Measurements from ENCODE around the gene UBE2F.

- TF ChIP-seq SP1 (IDR thresholded peaks at IDR 0.05) (no peak), HDGF (IDR thresholded peaks at IDR 0.05; ENCODE audit: borderline replicate concordance) (no peak), TARDBP (IDR thresholded peaks at IDR 0.05) (no peak), FOXM1 (IDR thresholded peaks at IDR 0.05; ENCODE audit: borderline replicate concordance) (no peak), FOXK2 (IDR thresholded peaks at IDR 0.05) (no peak), ARNT (IDR thresholded peaks at IDR 0.05) (no peak), BHLHE40 (IDR thresholded peaks at IDR 0.05; ENCODE audit: borderline replicate concordance) (no peak), NFRKB (IDR thresholded peaks at IDR 0.05) (no peak), CTBP1 (IDR thresholded peaks at IDR 0.05; ENCODE audit: borderline replicate concordance) (no peak), FOXA1 (IDR thresholded peaks at IDR 0.05) (no peak), PKNOX1 (IDR thresholded peaks at IDR 0.05) (no peak), ZNF384 (IDR thresholded peaks at IDR 0.05) (no peak), L3MBTL2 (conservative IDR thresholded peaks at IDR 0.05) (no peak), SUZ12 (IDR thresholded peaks at IDR 0.05) (no peak)
These were observed 115.3 kb downstream of the UBE2F start for GRCh38 chr2:238082151-238082550.
